ENCODE data around the gene PRAMEF10.
"Not testable (repeated sequence)": the region's sequence is repeated elsewhere in the genome, so short reads cannot be mapped to it uniquely, and the experiment has no call there.

The PRAMEF10 gene

GRCh38 chr1:12903793-12904572 lies 5.9 kb upstream of the PRAMEF10 start:
- not testable (repeated sequence) for H2BK5ac ChIP-seq (ENCODE audit: low read length); H3K4ac ChIP-seq (ENCODE audit: low read depth, low read length); H3K56ac ChIP-seq (ENCODE audit: low read length); H3K9ac ChIP-seq (ENCODE audit: low read length); H4K5ac ChIP-seq (ENCODE audit: low read length); H3K79me1 ChIP-seq (ENCODE audit: low read length); H3K79me2 ChIP-seq (ENCODE audit: control insufficient read depth, insufficient read depth, low read length); H3K36me3 ChIP-seq (ENCODE audit: control insufficient read depth, insufficient read depth, low read length); DNase-seq; H3K4me3 ChIP-seq (ENCODE audit: low read length); H3K27ac ChIP-seq (ENCODE audit: low read depth, low read length); H3K4me2 ChIP-seq (ENCODE audit: low read length); H2BK15ac ChIP-seq (replicated peaks; ENCODE audit: low read depth); H2BK120ac ChIP-seq (ENCODE audit: low read depth, low read length); H3K4me1 ChIP-seq (ENCODE audit: control insufficient read depth, low read depth, low read length); H4K8ac ChIP-seq (ENCODE audit: low read depth, low read length); H3K23ac ChIP-seq (ENCODE audit: low read length); H2AK5ac ChIP-seq (ENCODE audit: low read length); H3K27me3 ChIP-seq (ENCODE audit: insufficient read depth, low read length, poor library complexity); H3K18ac ChIP-seq (ENCODE audit: low read length)
- WGBS (ENCODE audit: extremely low coverage, insufficient coverage, low lambda C conversion rate): no CpG with 5 or more reads among the region's 5 CpGs

- H3K79me1 ChIP-seq (ENCODE audit: low read length); H2BK15ac ChIP-seq (replicated peaks; ENCODE audit: low read depth); H4K8ac ChIP-seq (ENCODE audit: low read depth, low read length); H3K4me3 ChIP-seq (ENCODE audit: low read length); H3K4me1 ChIP-seq (ENCODE audit: control insufficient read depth, low read depth, low read length); H3K9ac ChIP-seq (ENCODE audit: low read length); H2BK5ac ChIP-seq (ENCODE audit: low read length); H3K27me3 ChIP-seq (ENCODE audit: insufficient read depth, low read length, poor library complexity); H3K4ac ChIP-seq (ENCODE audit: low read depth, low read length); H3K36me3 ChIP-seq (ENCODE audit: control insufficient read depth, insufficient read depth, low read length); H3K18ac ChIP-seq (ENCODE audit: low read length); H4K5ac ChIP-seq (ENCODE audit: low read length); H3K27ac ChIP-seq (ENCODE audit: low read depth, low read length); H3K4me2 ChIP-seq (ENCODE audit: low read length); H3K23ac ChIP-seq (ENCODE audit: low read length); H3K56ac ChIP-seq (ENCODE audit: low read length); H2BK120ac ChIP-seq (ENCODE audit: low read depth, low read length); H3K79me2 ChIP-seq (ENCODE audit: control insufficient read depth, insufficient read depth, low read length); DNase-seq; H2AK5ac ChIP-seq (ENCODE audit: low read length): not testable (repeated sequence)
Measured at GRCh38 chr1:12899186-12899585, 1.1 kb upstream of the PRAMEF10 start.

GRCh38 chr1:12886101-12886500 lies 12.0 kb downstream of the PRAMEF10 start, which contains the start of gene PRAMEF4:
Gene PRAMEF4 (minus strand): TSS chr1:12886201. CDS start chr1:12883394, 2,807 bp downstream.
- not testable (repeated sequence) for H3K23ac ChIP-seq (ENCODE audit: low read length)

GRCh38 chr1:12878453-12878852 lies 19.6 kb downstream of the PRAMEF10 start:
- H3K9ac ChIP-seq (ENCODE audit: low read length); H3K79me1 ChIP-seq (ENCODE audit: low read length); H3K4me3 ChIP-seq (ENCODE audit: low read length); H3K56ac ChIP-seq (ENCODE audit: low read length); H3K23ac ChIP-seq (ENCODE audit: low read length); H2BK15ac ChIP-seq (replicated peaks; ENCODE audit: low read depth); H3K4me2 ChIP-seq (ENCODE audit: low read length); H3K27ac ChIP-seq (ENCODE audit: low read depth, low read length); H3K79me2 ChIP-seq (ENCODE audit: control insufficient read depth, insufficient read depth, low read length); H3K4ac ChIP-seq (ENCODE audit: low read depth, low read length); H2AK5ac ChIP-seq (ENCODE audit: low read length); H3K36me3 ChIP-seq (ENCODE audit: control insufficient read depth, insufficient read depth, low read length); H2BK120ac ChIP-seq (ENCODE audit: low read depth, low read length); H3K4me1 ChIP-seq (ENCODE audit: control insufficient read depth, low read depth, low read length); H2BK5ac ChIP-seq (ENCODE audit: low read length); H4K8ac ChIP-seq (ENCODE audit: low read depth, low read length); DNase-seq; H3K27me3 ChIP-seq (ENCODE audit: insufficient read depth, low read length, poor library complexity); H3K18ac ChIP-seq (ENCODE audit: low read length); H4K5ac ChIP-seq (ENCODE audit: low read length): not testable (repeated sequence)
- no CpG with 5 or more reads among the region's 4 CpGs for WGBS (ENCODE audit: extremely low coverage, insufficient coverage, low lambda C conversion rate)

More at GRCh38 chr1:12886101-12886500, 12.0 kb downstream of the PRAMEF10 start, which contains the start of gene PRAMEF4:
- H2BK15ac ChIP-seq (replicated peaks; ENCODE audit: low read depth); H3K27ac ChIP-seq (ENCODE audit: low read depth, low read length); H2AK5ac ChIP-seq (ENCODE audit: low read length); DNase-seq; H3K4me2 ChIP-seq (ENCODE audit: low read length); H2BK120ac ChIP-seq (ENCODE audit: low read depth, low read length); H3K79me2 ChIP-seq (ENCODE audit: control insufficient read depth, insufficient read depth, low read length); H4K8ac ChIP-seq (ENCODE audit: low read depth, low read length); H3K56ac ChIP-seq (ENCODE audit: low read length); H4K5ac ChIP-seq (ENCODE audit: low read length); H3K9ac ChIP-seq (ENCODE audit: low read length); H3K4me3 ChIP-seq (ENCODE audit: low read length); H3K36me3 ChIP-seq (ENCODE audit: control insufficient read depth, insufficient read depth, low read length); H3K79me1 ChIP-seq (ENCODE audit: low read length); H3K18ac ChIP-seq (ENCODE audit: low read length); H3K4me1 ChIP-seq (ENCODE audit: control insufficient read depth, low read depth, low read length); H2BK5ac ChIP-seq (ENCODE audit: low read length); H3K4ac ChIP-seq (ENCODE audit: low read depth, low read length); H3K27me3 ChIP-seq (ENCODE audit: insufficient read depth, low read length, poor library complexity): not testable (repeated sequence)
- no CpG with 5 or more reads among the region's 3 CpGs for WGBS (ENCODE audit: extremely low coverage, insufficient coverage, low lambda C conversion rate)

- not testable (repeated sequence) for H3K79me2 ChIP-seq (ENCODE audit: control insufficient read depth, insufficient read depth, low read length); H2BK120ac ChIP-seq (ENCODE audit: low read depth, low read length); H2AK5ac ChIP-seq (ENCODE audit: low read length); H3K27me3 ChIP-seq (ENCODE audit: insufficient read depth, low read length, poor library complexity); H3K4me1 ChIP-seq (ENCODE audit: control insufficient read depth, low read depth, low read length); H4K5ac ChIP-seq (ENCODE audit: low read length); H3K79me1 ChIP-seq (ENCODE audit: low read length); H3K36me3 ChIP-seq (ENCODE audit: control insufficient read depth, insufficient read depth, low read length); H2BK5ac ChIP-seq (ENCODE audit: low read length); H3K18ac ChIP-seq (ENCODE audit: low read length); H3K4me3 ChIP-seq (ENCODE audit: low read length); H3K56ac ChIP-seq (ENCODE audit: low read length); H4K8ac ChIP-seq (ENCODE audit: low read depth, low read length); H3K4ac ChIP-seq (ENCODE audit: low read depth, low read length); H3K23ac ChIP-seq (ENCODE audit: low read length); DNase-seq; H3K9ac ChIP-seq (ENCODE audit: low read length); H3K4me2 ChIP-seq (ENCODE audit: low read length); H2BK15ac ChIP-seq (replicated peaks; ENCODE audit: low read depth); H3K27ac ChIP-seq (ENCODE audit: low read depth, low read length)
- WGBS (ENCODE audit: extremely low coverage, insufficient coverage, low lambda C conversion rate): no CpG with 5 or more reads among the region's 7 CpGs
Measured at GRCh38 chr1:12863131-12863880, 34.8 kb downstream of the PRAMEF10 start.

Measured in mesendoderm (in vitro differentiated cells).